Stimulated activated effector memory CD8-positive, alpha-beta T cell treated with anti-CD3 and anti-CD28 coated beads, Interleukin-12 subunit alpha, Interleukin-12 subunit beta, amount 100 ng/mL, for 72 hours (primary cell): ENCODE measurements around the gene YJU2.
"Not testable (repeated sequence)": the region's sequence is repeated elsewhere in the genome, so short reads cannot be mapped to it uniquely, and the experiment has no call there.

Experiments used
- ATAC-seq: fragments of 150-1000 bp; cut with Tn5 transposase; 2 replicates; pipeline ENCODE4 v1.10.0; 2021
- DNase-seq, 2 donors: peaks; one replicate each; pipeline ENCODE4 v3.0.0; 2021 to 2022; ENCODE audit warnings: low spot score in 2 of 2
- H3K27ac Mint-ChIP-seq: one replicate; pipeline ENCODE4 v1.8.0; 2022; ENCODE audit warnings: mild to moderate bottlenecking, mixed read lengths
- H3K36me3 Mint-ChIP-seq: one replicate; pipeline ENCODE4 v1.8.0; 2022; ENCODE audit warnings: mild to moderate bottlenecking, mixed read lengths
- H3K4me1 Mint-ChIP-seq: one replicate; pipeline ENCODE4 v1.8.0; 2022; ENCODE audit warnings: mixed read lengths
- H3K4me3 Mint-ChIP-seq: one replicate; pipeline ENCODE4 v1.8.0; 2022; ENCODE audit warnings: mild to moderate bottlenecking, mixed read lengths
- H3K9me3 Mint-ChIP-seq: one replicate; pipeline ENCODE4 v1.8.0; 2022; ENCODE audit warnings: mixed read lengths

Gene YJU2

DNA sequence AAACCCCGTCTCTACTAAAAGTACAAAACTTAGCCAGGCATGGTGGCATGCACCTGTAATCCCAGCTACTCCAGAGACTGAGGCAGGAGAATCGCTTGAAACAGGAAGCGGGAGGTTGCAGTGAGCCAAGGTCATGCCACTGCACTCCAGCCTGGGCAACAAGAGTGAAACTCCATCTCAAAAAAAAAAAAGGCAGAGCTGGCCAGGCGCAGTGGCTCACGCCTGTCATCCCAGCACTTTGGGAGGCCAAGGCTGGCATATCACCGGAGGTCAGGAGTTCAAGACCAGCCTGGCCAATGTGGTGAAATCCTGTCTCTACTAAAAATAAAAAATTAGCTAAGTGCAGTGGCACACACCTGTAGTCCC is 27.4 kb downstream of the YJU2 start:
- not testable (repeated sequence) for H3K9me3 Mint-ChIP-seq, DNase-seq, ATAC-seq

DNA sequence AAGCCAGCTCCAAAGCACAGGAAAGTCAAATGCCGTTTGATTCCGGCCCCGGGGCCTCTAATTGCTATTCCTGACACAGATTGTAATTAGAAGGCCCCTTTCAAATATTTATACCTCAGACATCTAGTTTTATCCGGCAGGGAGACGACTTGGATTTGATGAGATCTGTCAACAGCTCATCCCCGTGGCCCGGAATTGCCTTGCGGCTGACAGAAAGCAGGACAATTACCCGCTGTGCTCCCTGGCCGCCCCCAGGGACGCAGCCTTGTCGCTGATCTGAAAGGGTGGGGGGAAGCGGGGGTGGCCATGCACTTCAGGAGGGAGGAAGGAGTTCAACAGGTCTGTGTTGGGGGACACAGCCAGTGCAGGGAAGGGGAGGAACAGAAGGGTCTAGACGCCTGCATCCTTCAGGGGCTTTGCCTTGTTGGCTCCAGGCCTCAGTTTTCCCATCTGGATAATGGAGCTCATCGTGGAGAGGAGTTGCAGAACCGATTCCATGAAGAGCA is 30.4 kb downstream of the YJU2 start:
- DNase-seq (no peak), ATAC-seq (no peak)
- Mint-ChIP-seq H3K4me3 (no peak overlapping the region), H3K27ac (no peak overlapping the region), H3K36me3 (peaks cover 6% of the 10 kb centered on the region), H3K9me3 (no peaks in the 10 kb centered on the region), H3K4me1 (peaks cover 6% of the 10 kb centered on the region)

More for the DNA sequence above, 27.4 kb downstream of the YJU2 start:
- H3K36me3 Mint-ChIP-seq: peaks cover 22% of the 10 kb centered on the region
- not testable (repeated sequence) for H3K27ac Mint-ChIP-seq, H3K4me3 Mint-ChIP-seq, H3K4me1 Mint-ChIP-seq

DNA sequence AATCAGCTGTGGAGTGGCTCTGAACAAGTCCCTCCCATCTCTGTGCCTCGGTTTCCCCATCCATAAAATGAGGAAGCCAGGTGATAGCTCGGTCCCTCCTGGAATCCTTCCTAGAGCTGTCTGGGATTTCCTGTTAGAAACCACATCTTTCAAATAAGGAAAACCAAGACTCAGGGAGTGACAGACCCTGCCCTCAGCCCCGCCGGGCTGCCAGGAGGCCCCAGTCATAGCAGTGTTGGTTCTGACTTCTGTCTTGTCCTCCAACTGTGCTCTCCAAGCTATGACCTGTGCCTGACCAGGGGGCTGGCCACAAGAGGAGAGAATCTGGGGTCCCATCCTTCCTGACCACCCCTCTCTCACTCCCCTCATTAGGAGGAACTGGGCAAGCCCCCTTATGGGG is 31.1 kb downstream of the YJU2 start:
- DNase-seq (no peak), ATAC-seq (no peak)
- H3K27ac Mint-ChIP-seq: no peak overlapping the region
- peaks cover 6% of the 10 kb centered on the region for H3K36me3 Mint-ChIP-seq
- peaks cover 6% of the 10 kb centered on the region for H3K4me1 Mint-ChIP-seq
- no peak overlapping the region for H3K4me3 Mint-ChIP-seq
- no peaks in the 10 kb centered on the region for H3K9me3 Mint-ChIP-seq

DNA sequence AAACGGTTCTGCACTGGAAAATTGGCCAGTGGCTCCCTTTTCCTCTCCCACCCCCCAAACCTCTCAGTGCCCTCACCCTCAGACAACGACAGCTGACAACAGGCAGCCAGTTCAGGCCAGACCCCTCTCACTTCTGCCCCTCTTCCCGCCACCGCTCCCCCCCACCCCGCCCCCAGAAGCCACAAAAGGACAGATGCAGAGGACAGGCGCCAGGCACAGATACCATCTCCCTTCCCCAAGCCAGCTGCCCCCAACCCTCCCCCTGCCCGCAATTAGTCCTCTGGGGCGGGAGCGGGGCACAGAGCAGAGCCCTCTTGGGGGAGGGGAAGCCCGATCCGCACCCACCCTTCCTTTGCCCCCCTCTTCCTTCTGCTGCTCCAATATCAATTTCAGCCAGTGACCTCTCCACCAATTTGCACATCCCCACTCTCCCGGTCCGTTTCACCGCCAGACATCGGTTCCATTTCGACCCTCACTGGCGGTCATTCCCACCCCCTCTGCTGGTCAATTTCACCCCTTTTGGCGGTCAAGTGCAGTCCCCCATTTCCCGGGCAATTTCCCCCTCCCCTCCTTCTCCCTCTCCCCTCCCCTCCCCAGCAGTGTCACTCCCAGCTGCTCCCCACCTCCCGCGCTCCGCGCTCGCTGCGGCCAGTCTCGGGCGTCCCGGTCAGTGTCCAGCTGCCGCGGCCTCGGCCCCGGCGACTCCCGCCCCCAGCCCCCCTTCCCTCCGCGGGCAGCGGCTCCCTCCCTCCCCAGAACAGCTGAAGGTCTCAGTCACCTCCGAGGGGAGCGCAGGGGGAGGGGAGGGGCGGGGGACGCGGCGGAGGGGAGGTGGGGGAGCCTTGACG is 31.8 kb downstream of the YJU2 start, which contains the start of gene SHD:
Gene SHD, plus strand, starts transcription at position 848 of the 848 bp plus-strand sequence. CDS start 798 bp downstream, outside the sequence.
- H3K4me3 Mint-ChIP-seq: peak within 1 kb of the TSS; percentile 55
- no peaks in the 10 kb centered on the region for H3K9me3 Mint-ChIP-seq
- no peak within 1 kb of the TSS for H3K27ac Mint-ChIP-seq
- H3K36me3 Mint-ChIP-seq: peaks cover 6% of the 10 kb centered on the region
- ATAC-seq (no peak), DNase-seq (no peak)
- peaks cover 6% of the 10 kb centered on the region for H3K4me1 Mint-ChIP-seq

DNA sequence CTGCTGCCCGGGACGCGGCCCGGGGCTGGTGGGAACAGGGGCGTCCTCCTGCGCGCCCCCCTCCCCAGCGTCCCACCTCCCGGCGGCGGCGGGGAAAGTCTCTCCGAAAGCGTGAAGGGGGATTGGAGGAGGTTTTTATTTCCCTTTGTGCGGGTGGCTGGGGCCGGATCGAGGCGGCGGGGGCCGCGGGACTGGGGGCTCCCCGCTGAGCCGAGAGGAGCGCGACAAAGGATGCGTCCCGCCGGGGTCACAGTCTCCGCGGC is 32.3 kb downstream of the YJU2 start:
- DNase-seq (no peak), ATAC-seq (no peak)
- H3K27ac Mint-ChIP-seq: no peak overlapping the region
- H3K36me3 Mint-ChIP-seq: peaks cover 6% of the 10 kb centered on the region
- peaks cover 6% of the 10 kb centered on the region for H3K4me1 Mint-ChIP-seq
- no peaks in the 10 kb centered on the region for H3K9me3 Mint-ChIP-seq
- no peak overlapping the region for H3K4me3 Mint-ChIP-seq

DNA sequence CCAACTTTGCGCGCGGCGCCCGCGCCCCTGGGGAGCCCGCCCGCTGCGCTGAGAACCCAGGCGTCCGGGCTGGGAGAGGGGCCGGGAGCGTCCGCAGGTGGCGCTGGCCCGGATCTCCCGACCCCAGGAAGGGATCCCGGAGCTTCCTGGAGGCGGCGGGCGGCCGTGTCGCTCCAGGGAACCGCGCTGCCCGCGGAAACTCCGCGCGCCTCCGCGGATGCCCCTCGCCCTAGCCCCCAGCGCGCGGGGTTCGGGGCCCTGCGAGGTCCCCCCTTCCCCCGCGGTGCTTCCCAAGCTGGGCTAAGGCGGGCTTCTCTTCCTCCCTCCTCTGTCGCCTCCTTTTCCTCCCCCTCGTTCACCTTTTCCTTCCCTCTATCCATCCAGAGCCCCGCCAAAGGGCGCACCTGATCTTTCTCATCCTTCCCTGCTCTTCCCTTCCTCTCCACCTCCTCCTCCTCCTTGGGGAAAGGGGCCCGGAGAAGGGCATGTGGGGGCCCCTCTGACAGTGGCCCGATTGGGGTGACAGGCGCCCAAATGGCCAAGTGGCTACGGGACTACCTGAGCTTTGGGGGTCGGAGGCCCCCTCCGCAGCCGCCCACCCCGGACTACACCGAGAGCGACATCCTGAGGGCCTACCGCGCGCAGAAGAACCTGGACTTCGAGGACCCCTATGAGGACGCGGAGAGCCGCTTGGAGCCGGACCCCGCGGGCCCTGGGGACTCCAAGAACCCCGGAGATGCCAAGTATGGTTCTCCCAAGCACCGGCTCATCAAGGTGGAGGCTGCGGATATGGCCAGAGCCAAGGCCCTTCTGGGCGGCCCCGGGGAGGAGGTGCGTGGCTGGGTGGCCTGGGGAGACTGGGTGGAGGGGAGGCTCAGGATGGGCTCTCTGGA is 32.9 kb downstream of the YJU2 start:
- no peak for DNase-seq
- peak; percentile 44 for ATAC-seq
- Mint-ChIP-seq H3K36me3 (peaks cover 6% of the 10 kb centered on the region), H3K4me3 (peak overlapping the region; percentile 55), H3K27ac (no peak overlapping the region), H3K4me1 (peaks cover 6% of the 10 kb centered on the region), H3K9me3 (no peaks in the 10 kb centered on the region)

DNA sequence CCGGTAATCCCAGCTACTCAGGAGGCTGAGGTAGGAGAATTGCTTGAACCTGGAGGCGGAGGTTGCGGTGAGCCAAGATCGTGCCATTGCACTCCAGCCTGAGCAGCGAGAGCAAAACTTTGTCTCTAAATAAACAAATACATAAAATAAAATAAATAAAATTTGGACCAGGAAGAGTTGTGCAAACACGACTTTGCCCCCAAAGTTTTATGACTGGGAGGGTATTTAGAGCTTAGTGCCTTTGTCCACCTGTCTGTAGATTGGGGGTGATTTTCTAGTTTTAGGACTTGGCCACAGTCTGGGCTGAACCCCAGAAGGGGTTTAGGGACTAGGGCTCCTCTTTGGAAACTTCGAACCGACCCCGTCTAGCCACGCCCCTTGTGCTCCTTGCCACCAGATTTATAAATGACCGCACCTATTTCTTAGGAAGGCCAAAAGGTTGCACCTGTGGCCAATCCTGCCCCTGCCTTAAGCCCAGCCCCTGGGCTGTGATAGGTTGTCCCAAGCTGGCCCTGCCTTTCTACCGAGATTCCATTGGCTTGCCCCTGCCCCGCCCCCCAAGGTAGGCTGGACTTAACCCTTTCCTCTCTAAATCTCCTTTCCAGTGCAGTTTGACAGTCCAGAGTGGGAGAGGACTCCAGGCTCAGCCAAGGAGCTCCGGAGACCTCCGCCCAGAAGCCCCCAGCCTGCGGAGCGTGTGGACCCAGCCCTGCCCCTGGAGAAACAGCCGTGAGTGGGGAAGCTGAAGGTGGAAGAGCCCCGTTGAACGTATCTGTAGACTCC is 37.5 kb downstream of the YJU2 start:
- ATAC-seq: no peak
- H3K27ac Mint-ChIP-seq: no peak overlapping the region
- no peaks in the 10 kb centered on the region for H3K9me3 Mint-ChIP-seq
- H3K36me3 Mint-ChIP-seq: peaks cover 6% of the 10 kb centered on the region
- no peak overlapping the region for H3K4me3 Mint-ChIP-seq
- no peak for DNase-seq
- peaks cover 6% of the 10 kb centered on the region for H3K4me1 Mint-ChIP-seq

DNA sequence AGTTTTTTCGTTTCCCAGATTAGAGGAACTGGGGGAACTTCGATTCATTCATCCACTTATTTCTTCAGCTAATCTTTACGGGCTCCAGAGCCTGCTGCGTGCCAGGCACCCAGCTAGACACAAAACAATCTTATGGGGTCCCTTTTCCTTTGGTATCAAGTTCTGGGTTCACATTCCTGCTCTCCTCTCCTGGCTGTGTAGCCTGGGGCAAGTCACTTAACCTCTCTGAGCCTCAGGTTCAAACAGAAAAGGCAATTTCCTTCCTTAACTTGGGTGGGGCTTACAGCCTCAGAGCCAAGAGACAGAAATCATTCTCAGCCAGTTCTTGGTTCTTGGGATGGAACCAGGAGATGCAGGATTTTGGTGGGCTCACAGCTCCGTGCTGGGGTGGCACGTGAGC is 38.1 kb downstream of the YJU2 start:
- peaks cover under 1% of the 10 kb centered on the region for H3K4me1 Mint-ChIP-seq

GRCh38 chr19:4286141-4286540 is 39.3 kb downstream of the YJU2 start:
- not testable (repeated sequence) for DNase-seq, H3K36me3 Mint-ChIP-seq, H3K4me1 Mint-ChIP-seq, ATAC-seq, H3K4me3 Mint-ChIP-seq, H3K9me3 Mint-ChIP-seq, H3K27ac Mint-ChIP-seq

More for the DNA sequence above, 38.1 kb downstream of the YJU2 start:
- Mint-ChIP-seq H3K36me3 (peaks cover 6% of the 10 kb centered on the region), H3K27ac (no peak overlapping the region), H3K4me3 (no peak overlapping the region), H3K9me3 (no peaks in the 10 kb centered on the region)
- DNase-seq: no peak
- no peak for ATAC-seq

DNA sequence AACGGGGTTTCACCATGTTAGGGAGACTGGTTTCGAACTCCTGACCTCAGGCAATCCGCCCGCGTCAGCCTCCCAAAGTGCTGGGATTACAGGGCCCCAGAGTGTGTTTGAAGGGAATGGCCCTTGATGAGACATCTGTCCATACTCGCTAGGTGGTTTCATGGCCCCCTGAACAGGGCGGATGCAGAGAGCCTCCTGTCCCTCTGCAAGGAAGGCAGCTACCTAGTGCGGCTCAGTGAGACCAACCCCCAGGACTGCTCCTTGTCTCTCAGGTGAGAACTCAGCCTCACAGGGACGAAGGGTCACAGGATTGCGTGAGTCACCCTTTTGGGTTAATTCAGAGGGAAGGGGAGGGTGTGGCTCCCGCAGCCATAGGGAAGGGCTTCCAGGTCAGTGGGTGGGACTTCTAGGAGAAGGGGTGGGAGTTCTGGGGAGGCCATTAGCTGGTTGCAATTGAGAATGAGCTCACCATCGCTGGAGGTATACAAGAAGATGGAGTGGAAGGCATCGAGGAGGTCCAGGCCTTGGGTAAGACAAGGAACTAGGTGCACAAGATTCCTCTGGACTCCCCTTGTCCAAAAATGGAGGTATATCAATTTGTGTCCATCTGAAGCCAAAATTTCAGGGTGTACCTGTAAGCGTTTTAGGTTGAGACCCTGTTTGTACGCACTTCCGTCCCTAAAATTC is 41.4 kb downstream of the YJU2 start:
- no peaks in the 10 kb centered on the region for H3K9me3 Mint-ChIP-seq
- no peaks in the 10 kb centered on the region for H3K4me1 Mint-ChIP-seq
- no peak for ATAC-seq
- H3K4me3 Mint-ChIP-seq: no peak overlapping the region
- no peak overlapping the region for H3K27ac Mint-ChIP-seq
- H3K36me3 Mint-ChIP-seq: peaks cover 5% of the 10 kb centered on the region
- no peak for DNase-seq

DNA sequence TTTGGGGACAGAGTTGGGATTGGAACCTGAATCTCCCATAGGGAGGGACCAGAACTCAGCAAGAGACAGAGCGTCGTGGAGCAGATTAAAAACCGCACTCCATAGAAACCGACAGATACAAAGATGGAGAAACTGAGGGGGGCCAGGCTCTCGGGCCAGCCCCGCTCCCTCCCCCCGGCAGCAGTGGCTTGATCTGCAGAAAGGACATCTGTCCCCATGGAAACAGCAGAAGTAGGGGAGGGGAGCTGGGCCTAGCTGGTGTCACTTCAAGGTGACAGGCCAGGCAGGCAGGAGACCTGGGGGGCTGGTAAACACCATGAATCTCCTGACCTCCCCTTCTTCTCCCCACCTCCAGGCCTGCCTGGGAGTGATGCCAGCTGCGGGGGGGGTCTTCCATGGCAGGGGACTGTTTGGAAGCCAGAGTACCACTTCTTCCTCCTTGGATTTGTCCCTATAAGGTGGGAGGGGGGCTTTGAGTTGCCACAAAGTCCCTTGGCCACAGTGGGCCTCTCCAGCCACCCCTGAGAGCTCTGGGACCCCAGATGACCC is 44.4 kb downstream of the YJU2 start:
- H3K9me3 Mint-ChIP-seq: no peaks in the 10 kb centered on the region

DNA sequence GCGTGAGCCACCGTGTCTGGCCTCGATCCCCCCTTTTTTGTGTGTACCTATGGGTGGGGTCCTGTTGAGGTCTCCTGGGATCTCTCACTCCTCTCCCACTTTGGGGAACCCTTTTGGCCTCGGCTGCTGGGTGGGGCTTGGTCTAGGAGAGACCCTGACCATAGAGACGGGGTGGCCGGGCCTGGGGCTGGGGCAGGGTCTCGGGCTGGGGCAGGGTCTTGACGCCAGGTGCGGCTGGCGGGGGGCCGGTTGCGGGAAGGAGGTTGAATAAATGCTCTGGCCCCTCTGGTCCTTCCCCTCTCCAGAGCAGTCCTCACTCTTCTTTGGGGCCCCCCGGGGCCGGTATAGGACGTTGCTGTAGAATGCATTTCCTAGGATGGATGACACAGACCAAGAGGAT is 45.6 kb downstream of the YJU2 start:
- H3K27ac Mint-ChIP-seq: no peak overlapping the region
- H3K4me1 Mint-ChIP-seq: no peaks in the 10 kb centered on the region
- no peak for DNase-seq
- no peaks in the 10 kb centered on the region for H3K9me3 Mint-ChIP-seq
- no peak for ATAC-seq
- H3K4me3 Mint-ChIP-seq: no peak overlapping the region
- H3K36me3 Mint-ChIP-seq: peaks cover 5% of the 10 kb centered on the region

More for the DNA sequence above, 44.4 kb downstream of the YJU2 start:
- Mint-ChIP-seq H3K27ac (no peak overlapping the region), H3K4me1 (no peaks in the 10 kb centered on the region), H3K4me3 (no peak overlapping the region), H3K36me3 (peaks cover 5% of the 10 kb centered on the region)
- ATAC-seq (no peak), DNase-seq (no peak)

DNA sequence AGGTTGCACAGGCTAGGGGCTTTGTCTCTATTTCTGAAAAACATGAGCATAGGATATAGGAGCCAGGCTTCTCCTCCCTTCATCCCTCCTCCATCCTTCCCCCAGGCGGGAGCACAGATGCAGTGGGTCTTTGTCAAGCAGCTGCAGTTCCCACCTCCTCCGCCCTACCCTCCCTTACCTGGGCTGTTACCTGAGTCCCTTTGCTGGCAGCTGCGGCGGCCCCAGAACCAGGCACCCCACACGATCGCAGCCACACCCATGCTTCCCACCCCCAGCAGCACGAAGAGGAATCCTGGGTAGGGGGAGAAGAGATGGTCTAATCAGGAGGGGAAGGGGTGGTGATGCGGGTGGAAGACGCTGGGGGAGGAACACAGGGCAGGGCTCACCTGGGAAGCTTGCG is 47.5 kb downstream of the YJU2 start:
- Mint-ChIP-seq H3K27ac (no peak overlapping the region), H3K9me3 (no peaks in the 10 kb centered on the region), H3K36me3 (peaks cover 10% of the 10 kb centered on the region), H3K4me3 (no peak overlapping the region), H3K4me1 (peaks cover 6% of the 10 kb centered on the region)
- ATAC-seq (no peak), DNase-seq (no peak)

DNA sequence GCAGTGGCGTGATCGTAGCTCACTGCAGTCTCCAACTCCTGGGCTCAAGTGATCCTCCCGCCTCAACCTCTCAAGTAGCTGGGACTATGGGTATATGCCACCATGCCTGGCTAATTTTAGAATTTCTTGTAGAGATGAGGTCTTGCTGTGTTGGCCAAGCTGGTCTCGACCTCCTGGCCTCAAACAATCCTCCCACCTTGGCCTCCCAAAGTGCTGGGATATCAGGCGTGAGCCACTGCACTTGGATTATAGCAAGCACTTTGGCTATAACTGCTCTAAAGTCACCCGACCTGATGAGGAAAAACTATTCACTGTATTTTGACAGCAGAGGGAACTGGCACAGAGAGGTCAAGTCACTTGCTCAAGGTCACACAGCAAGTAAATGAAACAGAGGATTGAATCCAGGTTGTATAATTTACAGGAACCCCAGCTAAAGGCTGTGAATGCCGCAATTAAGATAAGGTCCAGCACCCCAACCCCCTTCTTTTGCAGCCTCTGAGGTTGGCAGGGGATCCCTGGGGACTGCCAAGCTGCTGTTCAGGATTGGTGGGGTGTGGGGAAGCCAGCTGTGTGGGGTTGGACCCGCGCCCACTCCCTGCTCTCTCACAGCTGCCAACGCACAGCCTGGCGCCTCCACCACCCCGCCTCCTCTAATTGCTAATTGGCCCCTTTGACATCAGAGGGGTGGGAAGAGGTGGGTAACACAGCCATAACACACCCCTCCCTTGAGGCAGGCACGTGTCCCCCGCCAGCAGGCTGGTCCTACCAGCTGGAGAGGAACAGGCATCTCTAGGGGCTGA is 49.3 kb downstream of the YJU2 start:
- no peak overlapping the region for H3K27ac Mint-ChIP-seq
- no peak overlapping the region for H3K4me3 Mint-ChIP-seq
- peaks cover 6% of the 10 kb centered on the region for H3K4me1 Mint-ChIP-seq
- peaks cover 10% of the 10 kb centered on the region for H3K36me3 Mint-ChIP-seq
- ATAC-seq (no peak), DNase-seq (no peak)
- H3K9me3 Mint-ChIP-seq: no peaks in the 10 kb centered on the region
